HG03457 (cell line): ENCODE data around the gene MTCL3.
A peak's percentile ranks its signal among the peaks of the same experiment; 100 is the strongest.

Experiments
- ATAC-seq: cut with Tn5 transposase; IDR thresholded peaks from one replicate; pipeline ENCODE4 v1.9.1; 2021; ENCODE audit warnings: moderate number of reproducible peaks; ENCODE audit not compliant: unreplicated experiment

MTCL3 gene

DNA sequence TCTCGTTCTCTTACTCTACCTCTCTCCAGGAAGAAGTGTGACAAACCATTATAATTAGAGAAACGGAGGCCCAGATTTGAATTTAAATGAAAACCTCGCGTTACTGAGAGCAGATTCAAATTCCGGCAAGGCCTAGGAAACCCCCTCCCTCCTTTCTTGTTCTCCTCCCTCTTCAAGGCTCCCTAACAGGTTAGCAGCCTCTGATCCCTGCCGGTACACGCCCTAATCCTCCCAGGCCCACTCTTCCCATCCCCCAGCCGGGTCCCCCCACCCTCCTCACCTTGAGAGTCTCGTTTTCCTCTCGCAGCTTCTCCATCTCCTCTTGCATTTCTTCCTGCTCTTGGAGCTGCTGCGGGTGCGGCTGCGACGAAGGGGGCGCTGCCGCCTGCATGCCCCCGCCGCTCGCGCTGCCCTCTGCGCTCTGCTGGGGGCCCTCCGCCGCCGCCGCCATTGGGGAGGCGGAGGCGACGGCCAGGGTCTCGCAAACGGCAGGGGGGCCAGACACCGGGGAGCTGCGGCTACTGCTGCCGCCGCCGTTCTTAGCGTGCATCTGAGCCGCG lies 3.8 kb downstream of the MTCL3 start:
- ATAC-seq: peak; percentile 13

DNA sequence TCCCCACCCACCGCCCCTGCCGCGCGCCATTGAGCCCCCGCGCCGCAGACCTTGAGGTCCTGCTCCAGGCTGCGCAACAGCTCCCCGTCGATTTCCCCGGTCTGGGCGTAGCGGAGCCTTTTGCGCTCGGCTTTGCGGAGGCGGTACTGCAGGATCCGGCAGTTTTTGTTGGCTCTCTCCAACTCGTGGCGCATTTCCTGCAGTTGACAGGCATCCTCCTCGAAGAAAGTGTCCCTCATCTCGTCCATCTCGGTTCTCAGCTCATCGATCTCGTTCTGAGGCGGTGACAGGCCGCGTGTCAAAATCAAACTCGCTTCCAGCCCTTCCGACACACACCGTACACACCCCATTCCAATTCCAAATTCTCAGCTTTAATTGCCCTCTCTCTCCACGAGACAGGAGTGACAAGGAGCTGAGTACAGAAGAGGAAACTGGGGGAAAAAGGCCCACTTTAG lies 4.3 kb downstream of the MTCL3 start:
- no peak for ATAC-seq

DNA sequence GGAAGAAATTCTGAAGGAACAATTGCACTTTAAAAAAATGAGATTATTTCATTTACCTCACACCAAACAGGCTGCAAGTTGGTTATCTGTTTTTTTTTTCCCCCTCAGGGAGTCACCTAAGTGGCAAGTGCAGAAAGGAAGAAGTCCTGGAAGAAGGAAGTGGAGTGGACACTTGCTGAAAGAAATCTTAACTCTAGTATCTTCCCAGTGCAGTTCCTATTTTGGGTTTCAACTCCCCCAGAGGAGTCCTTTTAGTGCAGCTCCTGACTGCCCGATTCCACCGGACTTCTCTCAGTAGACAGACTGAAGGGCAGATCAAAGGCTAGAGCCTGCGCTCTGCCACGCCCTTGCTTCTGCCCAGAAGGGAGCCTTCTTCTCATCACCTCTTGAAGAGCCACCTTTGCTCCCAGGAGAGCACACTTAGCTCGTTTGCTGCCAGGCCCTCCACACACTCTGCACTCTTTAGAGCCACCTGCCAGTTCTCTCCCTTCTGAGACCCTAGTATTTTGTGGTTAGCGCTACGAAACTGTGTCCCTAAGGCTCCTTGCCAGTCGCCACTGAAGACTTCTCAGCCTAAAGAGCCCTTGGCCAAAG lies 4.9 kb downstream of the MTCL3 start:
- ATAC-seq: no peak

DNA sequence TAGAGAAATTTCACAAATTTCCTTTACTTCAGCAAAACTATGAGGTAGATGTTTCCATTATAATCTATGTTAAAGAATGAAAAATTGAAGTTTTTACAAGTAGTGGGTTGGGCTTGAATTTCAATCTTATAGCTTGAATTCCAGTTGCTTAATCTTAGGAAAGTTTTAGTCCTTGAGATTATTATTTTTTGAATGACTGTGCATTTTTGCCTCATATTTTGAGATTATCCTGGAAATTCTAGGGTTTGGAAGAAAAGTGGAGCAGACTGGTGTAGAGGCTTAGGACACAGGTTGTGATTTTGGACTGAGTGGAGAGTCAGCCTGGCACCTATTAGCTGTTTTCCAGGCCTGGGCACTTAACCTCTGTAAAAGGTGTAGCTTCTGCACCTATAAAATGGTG lies 5.7 kb downstream of the MTCL3 start:
- ATAC-seq: no peak

DNA sequence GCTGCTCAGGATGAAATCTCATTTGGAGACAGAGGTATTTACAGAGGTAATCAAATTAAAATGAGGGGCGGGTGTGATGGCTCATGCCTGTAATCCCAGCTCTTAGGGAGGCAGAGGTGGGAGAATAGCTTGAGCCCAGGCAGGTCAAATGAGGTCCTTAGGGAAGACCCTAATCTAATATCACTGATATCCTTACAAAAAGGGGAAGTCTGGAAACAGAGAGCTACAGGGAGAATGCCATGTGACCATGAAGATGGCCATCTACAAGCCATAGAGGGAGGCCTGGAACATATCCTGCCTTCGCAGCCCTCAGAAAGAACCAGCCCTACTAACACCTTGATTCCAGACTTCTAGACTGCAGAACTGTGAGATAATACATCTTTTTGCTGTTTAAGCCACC lies 8.3 kb downstream of the MTCL3 start:
- ATAC-seq: no peak

DNA sequence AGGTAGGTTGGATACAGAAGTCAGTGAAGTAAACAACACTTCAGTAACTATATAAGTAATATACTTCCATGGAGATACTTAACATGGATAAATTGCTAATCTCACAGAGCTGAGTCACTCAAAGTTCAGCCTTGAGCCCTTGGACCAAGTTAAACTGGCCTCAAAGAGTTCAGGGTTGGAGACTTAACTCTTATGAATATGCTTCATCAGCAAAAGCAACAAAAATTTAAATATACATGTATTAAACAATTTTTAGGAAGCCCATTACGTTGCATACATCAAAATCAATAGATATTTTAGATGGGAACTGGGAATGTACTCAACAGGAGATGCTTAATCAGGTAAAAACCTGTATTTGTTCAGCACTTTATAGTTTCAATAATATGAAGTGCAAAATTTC lies 12.2 kb downstream of the MTCL3 start:
- ATAC-seq: no peak

DNA sequence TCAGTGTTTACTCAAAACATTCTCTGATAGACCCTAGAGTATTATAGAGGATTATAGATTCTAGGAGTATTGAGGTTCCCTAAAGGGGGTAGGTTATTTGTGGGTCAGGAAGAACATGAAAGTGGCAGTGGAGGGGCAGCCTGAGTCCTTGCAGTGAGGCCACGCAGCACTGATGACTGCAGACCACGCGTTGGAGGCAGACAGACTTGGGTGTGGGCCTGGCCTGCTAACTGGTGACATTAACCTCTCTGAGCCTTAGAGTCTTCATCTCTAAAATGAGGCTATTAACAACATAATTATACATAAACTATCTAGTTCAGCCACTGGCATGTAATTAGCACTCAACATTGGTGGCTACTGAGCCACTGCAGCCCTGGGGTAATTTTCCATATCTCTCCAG lies 16.1 kb downstream of the MTCL3 start:
- no peak for ATAC-seq

DNA sequence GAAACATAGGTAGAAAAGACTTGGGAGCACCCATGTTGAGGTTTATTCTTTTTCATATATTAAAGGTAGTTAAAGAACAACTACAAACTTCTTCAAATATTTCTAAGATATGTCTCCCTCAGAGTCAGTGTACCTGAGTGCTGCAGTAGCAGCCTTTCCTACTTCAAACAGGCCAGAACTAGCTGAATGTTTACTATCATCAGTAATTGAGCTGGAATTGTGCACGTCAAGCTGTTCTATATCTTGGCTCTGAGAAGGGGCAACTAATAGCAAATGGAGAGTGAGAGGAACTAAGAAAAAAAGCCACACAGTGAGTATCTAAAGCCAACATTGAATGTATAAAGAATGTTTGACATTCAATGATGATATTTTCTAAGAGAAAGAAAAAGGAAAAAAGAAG lies 21.7 kb downstream of the MTCL3 start:
- ATAC-seq: no peak

DNA sequence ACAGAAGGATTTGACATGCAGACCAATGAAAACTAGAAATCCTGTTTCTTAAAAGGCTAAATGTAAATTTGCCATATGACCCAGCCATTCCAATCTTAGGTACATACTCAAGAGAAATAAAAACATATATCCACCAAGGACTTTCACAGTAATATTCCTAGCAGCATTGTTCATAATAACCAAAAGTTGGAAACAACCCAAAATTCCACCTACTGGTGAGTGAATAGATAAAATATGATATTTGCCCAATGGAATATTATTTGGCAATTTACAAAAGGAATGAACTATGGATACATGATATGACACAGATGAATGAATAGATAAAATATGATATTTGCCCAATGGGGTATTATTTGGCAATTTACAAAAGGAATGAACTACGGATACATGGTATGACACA lies 22.7 kb downstream of the MTCL3 start:
- no peak for ATAC-seq

DNA sequence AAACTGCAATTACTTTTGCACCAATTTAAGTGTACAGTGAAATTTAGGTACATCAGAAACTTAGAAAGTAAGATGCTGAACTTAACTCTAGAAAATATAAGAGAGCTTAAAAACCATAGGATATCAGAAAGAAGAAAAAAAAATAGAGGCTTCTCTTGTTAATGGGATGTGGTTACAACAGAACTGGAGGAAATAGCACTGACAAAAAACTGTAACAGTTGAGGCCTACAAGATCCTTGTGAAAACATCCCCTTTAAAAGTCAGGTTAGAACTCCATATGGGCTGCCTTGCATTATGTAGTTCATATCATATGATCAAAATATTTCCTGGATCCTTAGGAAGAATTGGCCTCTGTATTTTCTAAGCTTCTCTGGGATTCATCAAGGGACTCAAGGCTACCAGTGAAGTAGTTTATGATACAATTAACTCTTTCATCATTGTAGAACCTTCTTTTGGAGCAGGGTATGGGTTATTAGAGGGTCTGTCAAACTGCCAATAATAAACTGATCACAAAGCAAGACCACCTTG lies 24.8 kb downstream of the MTCL3 start:
- no peak for ATAC-seq

DNA sequence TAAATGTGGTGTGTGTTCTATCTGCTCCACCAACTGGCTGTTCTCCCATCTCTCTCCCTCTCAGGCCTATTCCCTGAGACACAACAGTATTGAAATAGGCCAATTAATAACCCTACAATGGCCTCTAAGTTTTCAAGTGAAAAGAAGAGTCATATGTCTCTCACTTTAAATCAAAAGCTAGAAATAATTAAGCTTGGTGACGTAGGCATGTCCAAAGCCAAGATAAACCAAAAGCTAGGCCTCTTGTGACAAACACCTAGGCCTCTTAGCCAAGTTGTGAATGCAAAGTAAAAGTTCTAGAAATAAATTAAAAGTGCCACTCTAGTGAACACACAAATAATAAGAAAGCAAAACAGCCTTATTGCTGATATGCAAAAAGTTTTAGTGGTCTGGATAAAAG lies 29.9 kb downstream of the MTCL3 start:
- ATAC-seq: no peak

DNA sequence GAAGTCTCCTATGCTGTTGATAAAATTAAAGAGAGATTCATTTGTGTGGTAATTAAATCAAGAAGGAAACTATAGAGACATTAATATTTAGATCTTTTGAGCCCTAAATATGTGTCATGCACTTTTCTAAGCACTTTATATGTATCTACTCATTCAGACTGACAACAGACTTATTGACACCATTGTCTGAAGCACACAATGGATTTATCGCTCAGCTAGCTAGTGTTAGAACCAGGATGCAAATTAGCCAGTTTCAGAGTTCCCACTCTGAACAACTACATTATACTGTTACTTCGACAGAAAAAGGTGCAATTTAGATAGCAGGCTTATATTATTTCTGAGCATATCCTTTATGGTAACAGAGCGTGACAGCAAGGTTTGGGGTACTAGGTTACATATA lies 32.2 kb downstream of the MTCL3 start:
- ATAC-seq: no peak

DNA sequence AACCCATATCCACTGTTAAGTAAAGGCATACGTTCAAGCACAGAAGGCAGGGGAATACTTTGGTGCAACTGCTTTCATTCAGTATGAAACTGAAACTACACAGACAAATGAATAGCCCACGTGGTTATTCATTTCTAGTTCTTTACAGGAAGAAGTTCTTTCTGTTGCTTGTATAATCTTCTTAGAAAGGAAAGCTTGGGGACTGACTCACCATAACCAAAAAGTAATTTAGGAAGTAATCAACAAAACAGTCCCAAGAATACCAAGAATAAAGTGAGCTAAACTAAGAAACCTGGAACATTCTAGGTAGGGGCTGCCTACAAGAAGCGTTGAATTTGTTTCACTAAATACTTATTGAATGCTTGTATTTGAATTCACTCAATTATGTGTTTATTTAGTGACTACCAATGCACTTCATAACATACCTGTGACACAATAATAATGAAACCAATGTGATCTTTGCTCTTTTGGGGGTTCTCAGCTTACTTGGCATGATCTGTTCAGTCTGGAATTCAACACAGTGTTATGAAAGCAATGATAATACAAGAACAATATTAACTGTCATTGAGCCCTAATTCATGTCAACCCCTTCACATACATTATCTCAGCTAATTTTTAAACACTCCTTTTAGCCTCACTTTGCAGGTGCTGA lies 34.8 kb downstream of the MTCL3 start:
- ATAC-seq: peak; percentile 99

DNA sequence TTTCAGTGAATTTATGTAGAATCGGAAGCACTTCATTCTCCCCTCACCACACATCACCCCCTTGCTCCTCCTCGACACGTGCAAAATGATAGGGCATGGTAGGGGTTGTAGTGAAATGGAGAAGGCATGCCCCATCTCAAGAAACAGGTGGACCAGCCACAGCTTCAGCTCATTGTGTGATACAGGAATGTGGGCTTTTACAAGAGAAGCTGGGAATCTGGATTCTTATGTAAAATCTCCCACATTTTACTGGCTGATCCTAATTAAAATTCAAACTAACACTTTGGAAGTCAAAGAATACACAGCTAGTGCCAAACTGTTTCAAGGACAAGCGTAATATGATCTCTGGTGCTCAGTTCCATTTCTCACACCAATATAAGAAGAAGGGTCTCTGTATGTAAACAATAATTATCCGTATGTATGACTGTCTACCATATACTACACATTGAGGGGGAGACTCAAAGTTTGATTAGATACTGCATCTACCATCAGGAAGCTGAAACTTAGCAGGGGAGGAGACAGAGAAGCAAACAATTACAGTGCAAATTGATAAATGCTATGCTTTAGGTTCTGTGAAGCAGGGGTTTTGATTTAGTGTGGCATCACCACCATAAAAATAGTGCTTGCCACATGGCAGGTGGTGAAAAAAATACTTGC lies 35.6 kb downstream of the MTCL3 start:
- peak; percentile 13 for ATAC-seq

DNA sequence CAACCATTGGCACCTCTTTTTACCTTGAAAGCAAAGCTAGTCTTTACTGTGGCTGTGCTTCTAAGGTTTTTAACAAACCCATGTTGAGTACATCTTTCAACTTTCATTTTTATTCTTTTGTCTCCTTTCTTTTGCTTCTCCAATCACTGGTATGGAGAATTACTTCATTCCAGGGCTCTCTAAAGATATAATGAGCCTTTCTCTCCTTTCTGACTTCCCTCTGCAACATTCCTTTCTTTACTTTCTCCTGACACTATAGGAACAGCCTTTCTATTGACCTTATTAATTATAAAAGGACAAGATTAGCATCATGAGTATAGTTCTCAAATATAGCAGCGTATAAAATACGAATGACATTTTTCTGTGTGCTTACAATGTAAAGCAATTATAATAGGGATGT lies 36.8 kb downstream of the MTCL3 start:
- ATAC-seq: no peak

DNA sequence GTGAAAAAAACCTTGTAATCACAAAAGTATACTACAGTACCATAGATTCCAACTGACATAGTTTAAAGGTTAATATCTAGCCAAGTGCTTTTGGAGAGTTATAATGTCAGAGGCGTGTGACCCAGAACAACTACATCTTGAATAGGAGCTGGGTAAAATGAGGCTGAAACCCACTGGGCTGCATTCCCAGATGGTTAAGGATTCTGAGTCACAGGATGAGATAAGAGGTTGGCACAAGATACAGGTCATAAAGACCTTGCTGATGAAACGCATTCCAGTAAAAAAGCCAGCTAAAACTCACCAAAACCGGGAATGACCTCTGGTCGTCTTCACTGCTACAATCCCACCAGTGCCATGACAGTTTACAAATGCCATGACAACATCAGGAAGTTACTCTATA lies 37.5 kb downstream of the MTCL3 start:
- ATAC-seq: no peak

DNA sequence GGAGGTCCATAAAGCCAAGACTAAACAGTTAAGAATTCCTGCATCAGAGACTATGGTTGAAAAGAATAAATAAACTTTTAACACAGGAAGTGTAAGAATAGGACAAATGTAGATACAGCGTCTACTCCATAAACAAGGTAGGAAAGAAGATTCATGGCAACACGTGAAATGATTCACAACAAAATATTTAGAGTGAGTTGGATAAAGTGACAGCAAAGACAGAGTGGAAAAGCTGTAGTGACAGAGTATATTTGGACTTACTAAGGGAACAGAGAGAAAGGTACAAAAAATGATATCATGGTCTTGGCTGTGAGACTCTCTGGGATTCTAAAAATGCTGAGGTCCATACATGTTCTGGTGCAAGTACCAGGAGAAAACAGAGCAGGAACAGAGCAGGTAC lies 38.0 kb downstream of the MTCL3 start:
- no peak for ATAC-seq

DNA sequence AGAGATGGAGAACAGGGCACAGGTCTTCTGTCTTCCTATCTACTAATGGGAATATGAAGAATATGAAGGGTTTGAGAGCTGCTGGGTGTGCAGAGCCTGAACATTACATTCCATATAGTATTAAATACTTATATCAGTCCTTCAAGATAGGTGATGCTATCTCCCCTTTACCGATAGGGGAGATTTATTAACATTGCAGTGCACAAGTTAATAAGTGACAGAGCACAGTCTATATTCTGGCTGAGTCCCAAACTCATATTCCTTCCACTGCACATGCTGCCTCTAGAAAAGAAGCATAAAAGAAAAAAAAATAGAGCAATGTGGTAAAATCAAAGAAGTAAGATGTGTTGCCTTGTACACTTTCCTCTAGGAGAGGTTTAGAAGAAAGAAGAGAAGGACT lies 41.5 kb downstream of the MTCL3 start:
- ATAC-seq: no peak

DNA sequence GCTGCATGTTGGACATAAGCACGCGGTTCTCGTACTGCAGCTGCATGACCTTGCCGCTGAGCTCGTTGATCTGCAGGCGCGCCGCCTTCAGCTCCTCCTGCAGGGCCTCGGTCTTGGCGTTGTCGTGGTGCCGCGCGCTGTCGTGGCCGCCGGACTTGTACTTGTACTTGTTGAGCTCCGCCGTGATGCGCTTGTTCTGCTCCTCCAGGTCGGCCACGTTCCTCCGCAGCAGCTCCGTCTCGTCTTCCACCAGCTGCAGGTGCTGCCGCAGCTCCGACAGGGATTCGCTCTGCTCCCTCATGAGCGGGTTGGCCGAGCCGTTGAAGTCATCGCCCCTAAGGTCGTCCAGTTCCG lies 43.3 kb downstream of the MTCL3 start:
- ATAC-seq: no peak

DNA sequence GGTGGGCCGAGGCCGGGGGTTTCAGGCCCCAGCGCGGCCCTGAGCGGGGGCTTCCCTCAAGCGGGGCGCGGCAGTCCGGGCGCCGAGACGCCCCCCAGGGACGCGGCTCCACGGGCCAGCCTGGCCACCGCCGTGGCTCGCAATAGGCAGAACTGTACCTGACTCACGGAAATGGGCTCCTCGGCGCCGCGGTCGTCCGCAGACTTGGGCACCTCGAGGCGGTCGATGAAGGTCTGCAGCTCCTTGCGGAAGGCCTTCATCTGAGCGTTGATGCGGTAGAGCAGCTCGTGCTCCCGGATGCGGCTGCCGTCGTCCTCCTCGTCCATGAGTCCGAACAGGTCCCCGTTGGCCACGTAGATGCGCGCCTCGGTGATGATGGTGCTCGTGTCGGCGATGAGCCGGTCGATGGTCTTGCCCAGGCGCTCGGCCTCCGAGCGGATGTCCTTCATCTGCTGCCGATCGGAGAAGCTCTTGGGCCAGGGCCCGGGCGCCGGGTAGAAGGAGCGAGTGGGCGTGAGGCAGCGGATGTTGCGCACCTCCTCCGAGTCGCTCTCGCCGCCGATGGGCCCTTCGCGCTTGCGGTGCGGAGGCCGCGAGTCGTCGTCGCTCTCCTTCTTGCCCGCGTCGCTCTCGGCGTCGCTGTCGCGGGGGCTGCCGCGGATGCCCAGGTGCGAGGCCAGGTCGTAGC lies 43.9 kb downstream of the MTCL3 start:
- ATAC-seq: no peak
